Neuronal stem cell (in vitro differentiated cells): ENCODE data around the gene LAIR1.
A peak's percentile ranks its signal among the peaks of the same experiment; 100 is the strongest.

ENCODE experiments used
- DNase-seq: peaks from one replicate; pipeline ENCODE4 v3.0.0-alpha.2; 2013; ENCODE audit warnings: low spot score
- H2AFZ ChIP-seq: one replicate; pipeline ENCODE4 v1.6.1; 2013; ENCODE audit warnings: mild to moderate bottlenecking, low read length, inconsistent platforms
- H2AK5ac ChIP-seq: 2 replicates; pipeline ENCODE4 v1.6.1; 2013; ENCODE audit warnings: low read depth, mild to moderate bottlenecking, inconsistent platforms, low read length, moderate library complexity, mixed read lengths
- H2BK120ac ChIP-seq: 2 replicates; pipeline ENCODE4 v1.6.1; 2013; ENCODE audit warnings: low read depth, mild to moderate bottlenecking, inconsistent platforms, low read length, moderate library complexity, mixed read lengths
- H2BK12ac ChIP-seq: one replicate; pipeline ENCODE4 v1.6.1; 2013; ENCODE audit warnings: low read length, inconsistent platforms
- H2BK15ac ChIP-seq: 2 replicates; pipeline ENCODE4 v1.6.1; 2013; ENCODE audit warnings: mild to moderate bottlenecking, low read length, inconsistent platforms, mixed read lengths
- H2BK5ac ChIP-seq: one replicate; pipeline ENCODE4 v1.6.1; 2013; ENCODE audit warnings: inconsistent platforms, mild to moderate bottlenecking, low read length, moderate library complexity
- H3K14ac ChIP-seq: one replicate; pipeline ENCODE4 v1.6.1; 2013; ENCODE audit warnings: low read length, inconsistent platforms
- H3K18ac ChIP-seq: 2 replicates; pipeline ENCODE4 v1.6.1; 2013; ENCODE audit warnings: low read length, inconsistent platforms
- H3K23ac ChIP-seq: 2 replicates; pipeline ENCODE4 v1.6.1; 2013; ENCODE audit warnings: low read depth, mild to moderate bottlenecking, mixed read lengths, low read length, inconsistent platforms; ENCODE audit not compliant: poor library complexity
- H3K27ac ChIP-seq: replicated peaks from 3 replicates; pipeline ENCODE4 v1.5.1; 2013; ENCODE audit warnings: low read length, inconsistent platforms
- H3K27me3 ChIP-seq, 3 experiments: 2 replicates each; pipeline ENCODE4 v1.6.1; 2013; ENCODE audit warnings: low read length in 3 of 3, mild to moderate bottlenecking in 2 of 3, inconsistent platforms in 1 of 3, low read depth in 1 of 3, mixed read lengths in 1 of 3, moderate library complexity in 1 of 3; ENCODE audit not compliant: control insufficient read depth in 3 of 3, insufficient read depth in 3 of 3
- H3K36me3 ChIP-seq, 2 donors: replicated peaks in 1 of 2; 2 replicates each; pipeline ENCODE4 v1.6.1; 2013; ENCODE audit warnings: low read length in 2 of 2; ENCODE audit not compliant: control insufficient read depth in 2 of 2, insufficient read depth in 2 of 2
- H3K4ac ChIP-seq: 2 replicates; pipeline ENCODE4 v1.6.1; 2013; ENCODE audit warnings: inconsistent platforms, mild to moderate bottlenecking, low read length, moderate library complexity
- H3K4me1 ChIP-seq, 2 donors: 1 replicate in 1 of 2; 2 replicates in 1 of 2; pipeline ENCODE4 v1.6.1; 2013; ENCODE audit warnings: low read length in 2 of 2, low read depth in 1 of 2; ENCODE audit not compliant: control insufficient read depth in 2 of 2, insufficient read depth in 1 of 2
- H3K4me2 ChIP-seq: one replicate; pipeline ENCODE4 v1.6.1; 2013; ENCODE audit warnings: mild to moderate bottlenecking, low read length, inconsistent platforms; ENCODE audit not compliant: insufficient read depth, poor library complexity, severe bottlenecking
- H3K4me3 ChIP-seq, 2 donors: 2 replicates each; pipeline ENCODE4 v1.5.1; 2013; ENCODE audit warnings: low read length in 2 of 2, mild to moderate bottlenecking in 2 of 2, inconsistent platforms in 1 of 2, moderate library complexity in 1 of 2
- H3K79me1 ChIP-seq: one replicate; pipeline ENCODE4 v1.6.1; 2013; ENCODE audit warnings: low read depth, mild to moderate bottlenecking, inconsistent platforms, low read length, moderate library complexity
- H3K9ac ChIP-seq: one replicate; pipeline ENCODE4 v1.6.1; 2013; ENCODE audit warnings: mild to moderate bottlenecking, low read depth, low read length, inconsistent platforms; ENCODE audit not compliant: poor library complexity
- H3K9me3 ChIP-seq, 2 donors: replicated peaks in 1 of 2; 2 replicates each; pipeline versions ENCODE3 to v1.6.1; 2013; ENCODE audit warnings: low read length in 2 of 2, mild to moderate bottlenecking in 2 of 2, inconsistent platforms in 1 of 2, low read depth in 1 of 2, mixed read lengths in 1 of 2, moderate library complexity in 1 of 2; ENCODE audit not compliant: control insufficient read depth in 2 of 2, insufficient read depth in 1 of 2
- H4K8ac ChIP-seq: one replicate; pipeline ENCODE4 v1.6.1; 2013; ENCODE audit warnings: low read depth, mild to moderate bottlenecking, inconsistent platforms, low read length, moderate library complexity
- H4K91ac ChIP-seq: one replicate; pipeline ENCODE4 v1.6.1; 2013; ENCODE audit warnings: low read length, low read depth, mild to moderate bottlenecking, inconsistent platforms; ENCODE audit not compliant: poor library complexity
- WGBS, 2 donors: extraction: QIAGEN DNeasy Blood & Tissue Kit; methylation state at CpG; one replicate each; pipeline ENCODE4 v1.1.7; 2013; ENCODE audit warnings: missing lambda C conversion rate in 2 of 2, mixed read lengths in 1 of 2; ENCODE audit not compliant: insufficient read length in 2 of 2, insufficient replicate concordance in 1 of 2; ENCODE audit errors: extremely low coverage in 2 of 2; 5-methylcytosine and 5-hydroxymethylcytosine counted together

Gene LAIR1

GRCh38 chr19:54311486-54311885 is 53.2 kb downstream of the LAIR1 start:
- no peak overlapping the region for H3K4ac ChIP-seq
- no peak overlapping the region for H2BK120ac ChIP-seq
- H3K27me3 ChIP-seq = no peaks in the 10 kb centered on the region
- H3K23ac ChIP-seq = no peak overlapping the region
- no peak overlapping the region for H3K9ac ChIP-seq
- no peak overlapping the region for H4K91ac ChIP-seq
- H2AK5ac ChIP-seq = no peak overlapping the region
- no peaks in the 10 kb centered on the region for H3K4me1 ChIP-seq
- H2BK5ac ChIP-seq = no peak overlapping the region
- H3K18ac ChIP-seq = no peak overlapping the region
- no CpG with 5 or more reads among the region's 5 CpGs for WGBS, 2 donors
- H3K36me3 ChIP-seq = no peaks in the 10 kb centered on the region
- no peak overlapping the region for H3K4me2 ChIP-seq
- DNase-seq = no peak
- H3K27ac ChIP-seq = no peak overlapping the region
- no peaks in the 10 kb centered on the region for H3K79me1 ChIP-seq
- H2BK12ac ChIP-seq = peak overlapping the region; percentile 6
- H3K9me3 ChIP-seq = peaks cover 0 to 2% of the 10 kb centered on the region in 2 donors
- no peak overlapping the region for H3K14ac ChIP-seq
- H4K8ac ChIP-seq = no peak overlapping the region
- H2BK15ac ChIP-seq = no peak overlapping the region
- H2AFZ ChIP-seq = no peak overlapping the region
- H3K4me3 ChIP-seq = no peak overlapping the region

- DNase-seq = no peak
- no peaks in the 10 kb centered on the region for H3K4me1 ChIP-seq
- H3K27me3 ChIP-seq = no peaks in the 10 kb centered on the region
- no peak overlapping the region for H3K18ac ChIP-seq
- no peak overlapping the region for H3K23ac ChIP-seq
- H3K4ac ChIP-seq = no peak overlapping the region
- no peak overlapping the region for H3K4me3 ChIP-seq
- H2BK15ac ChIP-seq = no peak overlapping the region
- no peak overlapping the region for H2AFZ ChIP-seq
- no peak overlapping the region for H4K8ac ChIP-seq
- no peak overlapping the region for H4K91ac ChIP-seq
- no peaks in the 10 kb centered on the region for H3K36me3 ChIP-seq
- no peak overlapping the region for H2BK5ac ChIP-seq
- no peak overlapping the region for H3K14ac ChIP-seq
- H2BK120ac ChIP-seq = no peak overlapping the region
- no peak overlapping the region for H2AK5ac ChIP-seq
- WGBS, 2 donors = no CpG with 5 or more reads among the region's 5 CpGs
- H3K27ac ChIP-seq = no peak overlapping the region
- H2BK12ac ChIP-seq = no peak overlapping the region
- no peaks in the 10 kb centered on the region for H3K79me1 ChIP-seq
- no peak overlapping the region for H3K9ac ChIP-seq
- H3K9me3 ChIP-seq = peaks cover 0 to 2% of the 10 kb centered on the region in 2 donors
- no peak overlapping the region for H3K4me2 ChIP-seq
Measured at GRCh38 chr19:54310543-54310942, 54.2 kb downstream of the LAIR1 start.

- Histone ChIP-seq H4K8ac (no peak overlapping the region), H3K4ac (no peak overlapping the region), H3K23ac (no peak overlapping the region), H3K4me2 (no peak overlapping the region), H3K36me3 (no peaks in the 10 kb centered on the region), H2BK5ac (no peak overlapping the region), H3K27me3 (no peaks in the 10 kb centered on the region), H3K9me3 (peaks cover 0 to 2% of the 10 kb centered on the region in 2 donors), H3K4me1 (no peaks in the 10 kb centered on the region), H3K79me1 (no peaks in the 10 kb centered on the region), H2BK120ac (peak overlapping the region; percentile 57), H4K91ac (no peak overlapping the region), H2AK5ac (no peak overlapping the region), H3K14ac (no peak overlapping the region), H3K9ac (no peak overlapping the region), H3K18ac (no peak overlapping the region), H2BK15ac (no peak overlapping the region), H2BK12ac (no peak overlapping the region), H3K4me3 (no peak overlapping the region), H3K27ac (no peak overlapping the region), H2AFZ (no peak overlapping the region)
- WGBS, 2 donors = no CpG with 5 or more reads among the region's 12 CpGs
- DNase-seq = no peak
Measured at GRCh38 chr19:54309811-54310210, 54.9 kb downstream of the LAIR1 start.

- no peak overlapping the region for H3K18ac ChIP-seq
- H2BK12ac ChIP-seq = no peak overlapping the region
- no peak overlapping the region for H4K8ac ChIP-seq
- no peak overlapping the region for H2BK5ac ChIP-seq
- H3K79me1 ChIP-seq = no peaks in the 10 kb centered on the region
- H3K4me2 ChIP-seq = no peak overlapping the region
- no peak overlapping the region for H3K14ac ChIP-seq
- no peak overlapping the region for H2AFZ ChIP-seq
- no peak overlapping the region for H3K27ac ChIP-seq
- H2AK5ac ChIP-seq = no peak overlapping the region
- no peak overlapping the region for H3K4me3 ChIP-seq
- H2BK15ac ChIP-seq = no peak overlapping the region
- no peak overlapping the region for H2BK120ac ChIP-seq
- no peaks in the 10 kb centered on the region for H3K4me1 ChIP-seq
- no CpG with 5 or more reads among the region's 5 CpGs for WGBS, 2 donors
- no peak overlapping the region for H3K23ac ChIP-seq
- no peaks in the 10 kb centered on the region for H3K27me3 ChIP-seq
- peaks cover 0 to 2% of the 10 kb centered on the region in 2 donors for H3K9me3 ChIP-seq
- H3K4ac ChIP-seq = no peak overlapping the region
- H3K36me3 ChIP-seq = no peaks in the 10 kb centered on the region
- H4K91ac ChIP-seq = no peak overlapping the region
- H3K9ac ChIP-seq = no peak overlapping the region
- no peak for DNase-seq
Measured at GRCh38 chr19:54307389-54308020, 57.2 kb downstream of the LAIR1 start.
